Spleen (tissue), 11 donors: Measurements from ENCODE around the gene KATNAL1. TPM values are rescaled to one million over a fixed set of nuclear protein-coding genes. Genes with fewer than 3 reads are reported as not detected.

Experiments
- DNase-seq: peaks from one replicate; pipeline ENCODE4 v3.0.0-alpha.2; 2020
- H3K27ac ChIP-seq, 8 donors: fragments of 200-600 bp; sonication (generic) in 7 of 8; 1 replicate in 4 of 8; 2 replicates in 4 of 8; pipeline versions ENCODE4 v1.5.0 to v1.8.0; 2016 to 2021; ENCODE audit warnings: inconsistent platforms in 4 of 8, mild to moderate bottlenecking in 4 of 8, moderate library complexity in 1 of 8
- H3K27me3 ChIP-seq, 7 donors: fragments of 200-600 bp; sonication (generic) in 6 of 7; replicated peaks in 1 of 7; 1 replicate in 4 of 7; 2 replicates in 3 of 7; pipeline versions ENCODE4 v1.5.0 to v1.8.0; 2016 to 2021; ENCODE audit warnings: inconsistent platforms in 3 of 7, mild to moderate bottlenecking in 1 of 7
- H3K36me3 ChIP-seq, 6 donors: fragments of 200-600 bp; sonication (generic) in 5 of 6; 1 replicate in 4 of 6; 2 replicates in 2 of 6; pipeline versions ENCODE4 v1.5.0 to v1.8.0; 2016 to 2021; ENCODE audit warnings: inconsistent platforms in 2 of 6
- H3K4me1 ChIP-seq, 6 donors: fragments of 200-600 bp; sonication (generic) in 5 of 6; 1 replicate in 3 of 6; 2 replicates in 3 of 6; pipeline versions ENCODE4 v1.5.0 to v1.8.0; 2016 to 2021; ENCODE audit warnings: inconsistent platforms in 3 of 6
- H3K4me3 ChIP-seq, 8 donors: fragments of 200-600 bp; sonication (generic) in 7 of 8; 1 replicate in 4 of 8; 2 replicates in 4 of 8; pipeline versions ENCODE4 v1.5.0 to v1.8.0; 2016 to 2021; ENCODE audit warnings: inconsistent platforms in 4 of 8, mild to moderate bottlenecking in 4 of 8, moderate library complexity in 2 of 8
- H3K9me3 ChIP-seq, 8 donors: fragments of 200-600 bp; sonication (generic) in 7 of 8; 1 replicate in 4 of 8; 2 replicates in 4 of 8; pipeline versions ENCODE4 v1.5.0 to v1.8.0; 2016 to 2021; ENCODE audit warnings: inconsistent platforms in 4 of 8
- CTCF ChIP-seq, 11 experiments: fragments of 200-600 bp in 7 of 11; fragments of 450-650 bp in 4 of 11; sonication (generic) in 4 of 11; IDR thresholded peaks in 8 of 11; conservative IDR thresholded peaks in 3 of 11; 1 replicate in 7 of 11; 2 replicates in 4 of 11; pipeline versions ENCODE4 v1.4.0 to v1.8.0; 2016 to 2021; ENCODE audit warnings: antibody characterized with exemption in 11 of 11, inconsistent platforms in 4 of 11, mild to moderate bottlenecking in 1 of 11
- POLR2A ChIP-seq, 3 donors: fragments of 450-650 bp; IDR thresholded peaks; one replicate each; pipeline ENCODE4 v1.5.1; 2017; ENCODE audit warnings: antibody characterized with exemption in 3 of 3, mild to moderate bottlenecking in 1 of 3
- POLR2AphosphoS5 ChIP-seq, 3 donors: sonication (generic); formaldehyde crosslinking; IDR thresholded peaks; one replicate each; pipeline ENCODE4 v1.5.1; 2017; ENCODE audit warnings: antibody characterized with exemption in 3 of 3
- WGBS, 5 donors: extraction: QIAGEN DNeasy Blood & Tissue Kit in 3 of 5; methylation state at CpG; one replicate each; pipeline versions ENCODE4 v1.1.5 to v1.1.7; 2013 to 2018; 5-methylcytosine and 5-hydroxymethylcytosine counted together
- intact Hi-C: fragments of 100-400 bp; cut with DNase I; formaldehyde crosslinking; loops from one replicate; pipeline ENCODE4 v1.15.0; 2023; ENCODE audit warnings: low total_unique reads
- polyA plus RNA-seq, 3 donors: library from polyadenylated mRNA; stranded (reverse); fragments of 200-250 nt; gene quantifications; one replicate each; pipeline ENCODE4 v1.2.1, GENCODE V29; 2013
- total RNA-seq, 7 donors: library from RNA; depleted of rRNA in 3 of 7; stranded (reverse); fragments of >200 nt in 3 of 7; fragmentation: NEBNext Ultra II Directional in 4 of 7; extraction: Animal tissue kit (Norgen Biotek cat#: 25700) in 4 of 7; gene quantifications; one replicate each; pipeline versions ENCODE4 v1.1.0 to v1.2.1, GENCODE V29; 2016 to 2021
- donor health status: healthy with polysubstance abuse.
- donor health status: DM: no; HTN: no; CAD: no; lungs with moderate emphysema.
- donor health status: DM: no; HTN: no; CAD: no.
- donor health status: Bipolar disorder and iron deficiency.
- donor health status: healthy.
- donor health status: DM: no; HTN: no; CAD: no.
- donor health status: DM: yes; HTN: yes; CAD: no.

Gene KATNAL1
- total and polyA plus RNA-seq, 10 donors: 0.78 to 17.6 (median 9.5) TPM

DNA sequence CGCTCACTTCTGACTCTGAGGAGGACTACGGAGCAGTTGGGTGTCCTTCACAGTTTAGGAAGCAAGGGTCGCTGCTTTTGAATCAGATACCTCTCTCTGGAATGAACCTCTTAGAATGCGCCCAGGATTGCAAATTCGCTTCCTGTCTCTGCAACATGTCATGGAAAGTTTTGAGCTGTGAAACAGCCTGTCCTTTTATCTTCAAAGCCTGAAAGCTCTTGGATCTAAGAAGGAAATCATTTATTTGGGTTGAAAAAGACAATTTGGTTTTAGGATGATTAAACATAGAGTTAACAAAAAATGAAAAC is 134.1 kb downstream of the KATNAL1 start:
- H3K9me3 ChIP-seq: no peaks in the 10 kb centered on the region
- no peaks in the 10 kb centered on the region for H3K27me3 ChIP-seq
- peaks cover 0 to 5% (median 0%) of the 10 kb centered on the region in 6 donors for H3K4me1 ChIP-seq
- 57 to 62% (median 59%) methylated on average over 5 of the region's 5 CpGs for WGBS, 5 donors
- no peak for TF ChIP-seq POLR2A (IDR thresholded peaks at IDR 0.05)
- no peak for TF ChIP-seq POLR2AphosphoS5 (IDR thresholded peaks at IDR 0.05)
- no peak for TF ChIP-seq CTCF (IDR thresholded peaks at IDR 0.05 in 8 of 11, conservative IDR thresholded peaks at IDR 0.05 in 3 of 11)
- H3K27ac ChIP-seq: no peak overlapping the region
- intact Hi-C loops: no loop called here
- H3K4me3 ChIP-seq: no peak overlapping the region
- DNase-seq: no peak
- no peaks in the 10 kb centered on the region for H3K36me3 ChIP-seq

DNA sequence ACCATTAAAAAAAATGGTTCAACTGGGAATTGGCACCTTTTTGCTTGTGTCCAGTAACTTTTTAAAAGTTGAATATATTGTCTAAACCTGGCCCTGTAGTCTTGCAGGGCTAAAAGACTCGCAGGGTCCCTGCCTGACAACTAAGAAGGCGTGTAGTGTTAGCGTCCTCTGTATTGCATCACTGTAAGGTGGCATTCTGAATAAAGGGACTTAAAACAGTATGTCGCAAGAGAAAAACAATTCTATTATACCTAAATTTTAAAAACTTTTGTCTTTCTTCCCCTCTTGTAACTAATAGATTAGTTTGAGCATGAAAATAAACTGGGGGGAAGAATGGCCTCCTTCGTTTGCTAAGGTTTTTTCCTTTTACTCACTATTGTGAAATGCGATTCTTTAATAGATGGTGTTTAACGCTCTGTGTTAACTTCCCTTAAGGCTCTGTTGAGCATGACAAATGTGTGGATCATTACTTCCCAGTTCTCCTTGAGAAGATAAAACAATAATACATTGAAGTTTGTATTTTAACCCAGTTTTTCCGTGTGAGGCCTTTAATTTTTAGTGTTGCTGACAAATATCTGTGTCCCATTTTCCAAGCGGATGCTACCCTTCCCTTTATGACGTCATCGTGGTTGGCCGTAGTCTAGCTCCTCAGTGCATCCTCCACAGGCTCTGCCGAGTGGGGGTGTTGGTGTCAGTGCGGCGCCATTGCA is 134.6 kb downstream of the KATNAL1 start:
- peaks cover 0 to 5% (median 0%) of the 10 kb centered on the region in 6 donors for H3K4me1 ChIP-seq
- H3K27ac ChIP-seq: no peak overlapping the region
- TF ChIP-seq POLR2A (IDR thresholded peaks at IDR 0.05) (no peak), CTCF (IDR thresholded peaks at IDR 0.05 in 8 of 11, conservative IDR thresholded peaks at IDR 0.05 in 3 of 11) (no peak), POLR2AphosphoS5 (IDR thresholded peaks at IDR 0.05) (no peak)
- intact Hi-C loops: no loop called here
- no peak overlapping the region for H3K4me3 ChIP-seq
- H3K27me3 ChIP-seq: no peaks in the 10 kb centered on the region
- no peak for DNase-seq
- 67 to 87% (median 75%) methylated on average over 15 of the region's 15 CpGs for WGBS, 5 donors
- no peaks in the 10 kb centered on the region for H3K36me3 ChIP-seq
- H3K9me3 ChIP-seq: no peaks in the 10 kb centered on the region

GRCh38 chr13:30170569-30170968 is 136.8 kb downstream of the KATNAL1 start:
- TF ChIP-seq POLR2A (IDR thresholded peaks at IDR 0.05): no peak
- no peak for TF ChIP-seq CTCF (IDR thresholded peaks at IDR 0.05 in 8 of 11, conservative IDR thresholded peaks at IDR 0.05 in 3 of 11)
- TF ChIP-seq POLR2AphosphoS5 (IDR thresholded peaks at IDR 0.05): no peak
- WGBS, 5 donors: 69 to 77% (median 70%) methylated on average over 9 of the region's 9 CpGs

GRCh38 chr13:30169442-30169841 is 137.9 kb downstream of the KATNAL1 start:
- intact Hi-C loops: no loop called here
- H3K4me1 ChIP-seq: peaks cover 0 to 4% (median 0%) of the 10 kb centered on the region in 6 donors
- no peak for DNase-seq

More at GRCh38 chr13:30170569-30170968, 136.8 kb downstream of the KATNAL1 start:
- DNase-seq: no peak
- intact Hi-C loops: no loop called here
- Histone ChIP-seq H3K27me3 (no peaks in the 10 kb centered on the region), H3K4me3 (no peak overlapping the region), H3K4me1 (peaks cover 0 to 5% (median 0%) of the 10 kb centered on the region in 6 donors), H3K27ac (no peak overlapping the region), H3K36me3 (no peaks in the 10 kb centered on the region), H3K9me3 (no peaks in the 10 kb centered on the region)

More at GRCh38 chr13:30169442-30169841, 137.9 kb downstream of the KATNAL1 start:
- WGBS, 5 donors: 26 to 44% (median 42%) methylated on average over 2 of the region's 2 CpGs
- Histone ChIP-seq H3K4me3 (no peak overlapping the region), H3K9me3 (no peaks in the 10 kb centered on the region), H3K36me3 (no peaks in the 10 kb centered on the region), H3K27me3 (no peaks in the 10 kb centered on the region), H3K27ac (no peak overlapping the region)
- TF ChIP-seq CTCF (IDR thresholded peaks at IDR 0.05 in 8 of 11, conservative IDR thresholded peaks at IDR 0.05 in 3 of 11): no peak
- no peak for TF ChIP-seq POLR2A (IDR thresholded peaks at IDR 0.05)
- TF ChIP-seq POLR2AphosphoS5 (IDR thresholded peaks at IDR 0.05): no peak
